Measurements from ENCODE around the gene GP9. TPM values are rescaled to one million over a fixed set of nuclear protein-coding genes. Genes with fewer than 3 reads are reported as not detected.
"Not testable (repeated sequence)": the region's sequence is repeated elsewhere in the genome, so short reads cannot be mapped to it uniquely, and the experiment has no call there.

The GP9 gene
- total and polyA plus RNA-seq, 8 donors: 0.14 TPM; not detected in 7

- H3K9me3 ChIP-seq: no peaks in the 10 kb centered on the region
- H3K27me3 ChIP-seq: no peaks in the 10 kb centered on the region
- no peak overlapping the region for H3K27ac ChIP-seq
- H3K4me3 ChIP-seq: no peak overlapping the region
- 85 to 92% methylated on average over 5 of the region's 5 CpGs for WGBS, 2 donors
- ATAC-seq: peak in 3 of 4 donors; percentile 31 to 43 (median 36)
- no peak for DNase-seq
- H3K4me1 ChIP-seq: no peaks in the 10 kb centered on the region
- TF ChIP-seq CTCF (IDR thresholded peaks at IDR 0.05): no peak
- intact Hi-C loops (cut with DNase I): no loop called here
- H3K36me3 ChIP-seq: no peaks in the 10 kb centered on the region
- no peak for FAIRE-seq
Measured at GRCh38 chr3:129106320-129106719, 45.7 kb downstream of the GP9 start.

- no peak overlapping the region for H3K27ac ChIP-seq
- WGBS, 2 donors: 63 to 65% methylated on average over 19 of the region's 19 CpGs
- TF ChIP-seq CTCF (IDR thresholded peaks at IDR 0.05): no peak
- ATAC-seq: peak; percentile 47 to 58 (median 54)
- intact Hi-C loops (cut with DNase I): no loop called here
- H3K27me3 ChIP-seq: no peaks in the 10 kb centered on the region
- H3K9me3 ChIP-seq: no peaks in the 10 kb centered on the region
- no peaks in the 10 kb centered on the region for H3K36me3 ChIP-seq
- DNase-seq: peak in 4 of 6 donors; percentile 35 to 79 (median 56)
- H3K4me1 ChIP-seq: no peaks in the 10 kb centered on the region
- no peak overlapping the region for H3K4me3 ChIP-seq
- FAIRE-seq: no peak
Measured at GRCh38 chr3:129106866-129107565, 46.4 kb downstream of the GP9 start.

- Histone ChIP-seq H3K27ac (no peak overlapping the region), H3K4me1 (no peaks in the 10 kb centered on the region), H3K4me3 (no peak overlapping the region), H3K9me3 (no peaks in the 10 kb centered on the region), H3K36me3 (no peaks in the 10 kb centered on the region), H3K27me3 (no peaks in the 10 kb centered on the region)
- FAIRE-seq (no peak), DNase-seq (no peak), ATAC-seq (no peak)
- no peak for TF ChIP-seq CTCF (IDR thresholded peaks at IDR 0.05)
- intact Hi-C loops (cut with DNase I): no loop called here
- 86 to 88% methylated on average over 8 of the region's 8 CpGs for WGBS, 2 donors
Measured at GRCh38 chr3:129107793-129108192, 47.2 kb downstream of the GP9 start.

GRCh38 chr3:129111076-129111780, 50.6 kb downstream of the GP9 start:
- intact Hi-C loops (cut with DNase I); H3K4me3 ChIP-seq; H3K27me3 ChIP-seq; H3K36me3 ChIP-seq; H3K27ac ChIP-seq; H3K4me1 ChIP-seq; ATAC-seq; FAIRE-seq; H3K9me3 ChIP-seq: not testable (repeated sequence)
- peak in 1 of 6 donors; percentile 2 for DNase-seq
- 90 to 94% methylated on average over 10 of the region's 10 CpGs for WGBS, 2 donors

Other genes with a start within 250 kb of the GP9 start
- 10 to 100 TPM; 18.0 to 26.7 (median 22.3) TPM for gene ACAD9, start 181.2 kb upstream of the GP9 start, total RNA-seq
- 10 to 100 TPM; 28.5 to 30.5 TPM for gene ACAD9, start 181.2 kb upstream of the GP9 start, polyA plus RNA-seq
- gene CFAP92, start 66.7 kb upstream of the GP9 start, total RNA-seq: under 1 TPM; 0.37 to 0.69 (median 0.43) TPM
- gene CFAP92, start 66.7 kb upstream of the GP9 start, polyA plus RNA-seq: 1 to 10 TPM in 1 of 2 donors, under 1 TPM in 1; 0.49 to 1.3 TPM
- under 1 TPM; 0.56 to 0.87 (median 0.67) TPM for gene EFCC1, start 59.5 kb upstream of the GP9 start, total RNA-seq
- gene EFCC1, start 59.5 kb upstream of the GP9 start, polyA plus RNA-seq: 1 to 10 TPM; 2.2 to 6.1 TPM
- gene RAB43, start 61.0 kb downstream of the GP9 start, total RNA-seq: 10 to 100 TPM in 2 of 6 donors, 1 to 10 TPM in 4; 7.2 to 18.7 (median 8.9) TPM
- 1 to 10 TPM; 4.7 to 9.4 TPM for gene RAB43, start 61.0 kb downstream of the GP9 start, polyA plus RNA-seq
- 10 to 100 TPM in 5 of 6 donors, 1 to 10 TPM in 1; 9.2 to 17.2 (median 14.6) TPM for gene ISY1, start 100.3 kb downstream of the GP9 start, total RNA-seq
- 10 to 100 TPM; 11.3 to 11.6 TPM for gene ISY1, start 100.3 kb downstream of the GP9 start, polyA plus RNA-seq
- 100 to 1,000 TPM; 169 to 277 (median 182) TPM for gene CNBP, start 123.1 kb downstream of the GP9 start, total RNA-seq
- gene CNBP, start 123.1 kb downstream of the GP9 start, polyA plus RNA-seq: 100 to 1,000 TPM; 178 to 258 TPM
- gene COPG1, start 188.8 kb downstream of the GP9 start, total RNA-seq: 100 to 1,000 TPM in 5 of 6 donors, 10 to 100 TPM in 1; 90.1 to 137 (median 110) TPM
- 10 to 100 TPM; 81.4 to 99.7 TPM for gene COPG1, start 188.8 kb downstream of the GP9 start, polyA plus RNA-seq
- gene HMCES, start 218.1 kb downstream of the GP9 start, total RNA-seq: 10 to 100 TPM in 4 of 6 donors, 1 to 10 TPM in 2; 8.1 to 14.0 (median 10.7) TPM
- 10 to 100 TPM in 1 of 2 donors, 1 to 10 TPM in 1; 8.0 to 22.5 TPM for gene HMCES, start 218.1 kb downstream of the GP9 start, polyA plus RNA-seq